Middle frontal gyrus (tissue), 1 donor: ENCODE data around the gene TUT4.

Experiments used
- DNase-seq: peaks from one replicate; pipeline ENCODE4 v3.0.0-alpha.2; 2015; ENCODE audit warnings: low spot score; ENCODE audit errors: extremely low spot score

Gene TUT4

DNA sequence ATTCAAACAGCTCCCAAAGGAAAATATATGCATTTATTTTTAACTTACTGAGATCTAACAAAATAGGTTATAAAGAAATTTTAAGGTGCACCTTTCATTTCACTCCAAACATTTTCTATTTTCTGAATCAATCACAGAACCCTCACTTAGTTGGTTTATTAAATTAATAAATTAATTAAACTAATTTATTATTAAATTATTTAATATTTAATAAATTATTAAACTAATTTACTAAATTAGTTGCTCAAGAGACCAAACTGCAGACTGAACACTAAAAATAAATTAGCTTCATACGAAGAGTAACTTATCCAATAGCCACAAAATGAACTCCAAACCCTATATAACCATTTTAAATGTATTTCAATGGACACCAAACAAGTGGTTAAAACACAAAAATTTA lies 80.5 kb downstream of the TUT4 start:
- DNase-seq: no peak

DNA sequence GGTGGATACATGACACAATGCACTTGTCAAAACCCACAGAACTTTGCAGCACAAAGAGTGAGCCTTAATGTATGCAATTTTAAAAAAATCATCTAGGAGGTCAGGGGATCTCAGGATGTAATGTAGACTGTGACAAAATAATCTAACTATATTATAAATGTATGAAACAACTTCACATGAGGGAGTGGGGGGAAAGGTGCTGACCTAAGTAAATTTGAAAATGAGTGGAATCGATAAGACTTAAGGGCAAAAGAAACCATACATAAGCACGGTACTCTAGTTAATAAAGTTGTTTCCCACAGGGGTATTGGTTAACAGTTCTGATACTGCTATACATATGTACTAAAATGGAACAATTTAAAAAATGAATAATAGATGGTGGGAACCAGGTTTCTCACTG lies 83.8 kb downstream of the TUT4 start:
- DNase-seq: no peak

DNA sequence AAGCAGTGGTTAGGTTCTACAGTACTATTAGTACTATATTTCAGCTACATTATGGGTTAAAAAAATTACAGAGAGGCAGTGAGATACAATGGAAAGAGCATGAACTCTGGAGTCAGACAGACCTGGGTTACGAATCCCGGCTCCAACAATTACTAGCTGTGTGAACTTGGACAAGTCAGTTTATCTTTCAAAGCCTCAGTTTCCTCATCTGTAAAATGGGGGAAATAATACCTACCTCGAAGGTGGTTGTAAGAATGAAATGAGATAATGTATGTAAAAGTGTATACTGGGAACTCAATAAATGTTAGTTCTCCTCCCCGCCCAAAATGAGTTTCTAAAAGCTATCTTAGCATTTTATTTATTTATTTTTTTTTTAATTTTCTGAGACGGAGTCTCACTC lies 89.0 kb downstream of the TUT4 start:
- DNase-seq: no peak

DNA sequence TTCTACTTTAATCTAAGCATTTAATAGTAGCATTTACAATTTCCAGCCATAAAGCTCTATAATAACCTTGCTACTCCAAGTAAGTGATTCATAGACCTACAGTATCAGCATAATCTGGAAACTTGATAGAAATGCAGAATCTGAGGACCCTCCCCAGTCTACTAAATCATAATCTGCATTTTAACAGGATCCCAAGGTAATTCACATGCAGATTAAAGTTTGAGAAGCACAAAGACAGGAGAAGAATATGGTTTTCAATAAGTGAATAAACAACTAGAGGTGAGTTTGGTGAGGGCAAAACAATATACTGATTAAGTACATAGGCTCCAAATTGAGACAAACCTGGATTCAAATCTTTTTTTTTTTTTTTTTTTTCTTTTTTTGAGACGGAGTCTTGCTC lies 91.1 kb downstream of the TUT4 start:
- DNase-seq: no peak

DNA sequence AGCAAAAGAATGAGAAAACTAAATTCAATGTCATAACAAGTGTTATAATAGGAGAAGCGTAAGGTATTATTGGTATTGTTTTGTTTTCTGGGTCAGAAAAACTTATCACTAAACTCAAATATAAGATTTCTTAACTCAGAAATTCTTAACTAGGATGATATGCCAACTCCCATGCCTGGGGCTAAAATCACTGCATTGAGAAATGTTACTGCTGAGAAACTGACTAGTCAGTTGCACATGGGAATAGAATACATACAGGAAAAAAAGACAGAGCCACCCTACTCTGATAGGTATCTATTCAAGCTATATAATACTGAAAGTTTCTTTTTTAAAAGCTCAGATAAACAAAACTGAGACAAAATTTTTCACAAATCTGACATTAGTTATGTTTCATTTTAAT lies 92.2 kb downstream of the TUT4 start:
- no peak for DNase-seq

DNA sequence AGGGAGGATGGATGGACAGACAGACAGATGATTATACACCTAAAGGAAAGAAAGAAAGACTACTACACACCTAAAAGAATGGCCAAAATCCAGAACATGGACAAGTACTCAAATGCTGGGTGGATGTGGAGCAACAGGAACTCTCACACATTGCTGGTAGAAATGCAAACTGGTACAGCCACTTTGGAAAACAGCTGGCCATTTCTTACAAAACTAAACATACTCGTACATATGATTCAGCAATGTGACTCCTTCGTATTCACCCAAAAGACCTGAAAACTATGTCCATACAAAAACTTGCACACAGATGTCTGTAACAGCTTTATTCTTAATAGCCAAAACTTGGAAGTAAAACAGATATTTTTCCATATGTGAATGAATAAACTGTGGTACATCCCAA lies 97.2 kb downstream of the TUT4 start:
- DNase-seq: no peak

DNA sequence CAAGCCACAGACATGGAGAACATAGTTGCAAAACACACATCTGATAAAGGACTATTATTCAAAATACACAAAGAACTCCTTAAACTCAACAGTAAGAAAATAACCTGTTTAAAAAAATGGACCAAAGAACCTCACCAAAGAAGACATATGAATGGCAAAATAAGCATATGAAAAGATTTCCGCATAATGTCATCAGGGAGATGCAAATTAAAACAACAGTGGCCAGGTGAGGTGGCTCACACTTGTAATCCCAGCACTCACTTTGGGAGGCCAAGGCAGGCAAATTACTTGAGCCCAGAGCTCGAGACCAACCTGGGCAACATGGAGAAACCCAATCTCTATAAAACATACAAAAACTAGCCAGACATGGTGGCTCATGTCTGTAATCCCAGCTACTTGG lies 98.1 kb downstream of the TUT4 start:
- no peak for DNase-seq

DNA sequence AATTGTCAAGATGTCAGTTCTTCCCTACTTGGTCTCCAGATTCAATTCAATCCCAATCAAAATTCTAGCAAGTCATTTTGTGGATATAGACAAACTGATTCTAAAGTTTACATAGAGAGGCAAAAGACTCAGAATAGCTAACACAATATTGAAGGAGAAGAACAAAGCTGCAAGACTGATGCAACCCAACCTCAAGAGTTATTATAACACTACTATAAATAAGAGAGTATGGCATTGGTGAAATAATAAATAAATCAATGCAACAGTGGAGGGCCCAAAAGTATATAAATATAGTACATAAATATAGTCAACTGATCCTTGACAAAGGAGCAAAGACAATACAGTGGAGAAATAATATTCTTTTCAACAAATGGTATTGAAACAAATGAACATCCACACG lies 98.8 kb downstream of the TUT4 start:
- DNase-seq: no peak

DNA sequence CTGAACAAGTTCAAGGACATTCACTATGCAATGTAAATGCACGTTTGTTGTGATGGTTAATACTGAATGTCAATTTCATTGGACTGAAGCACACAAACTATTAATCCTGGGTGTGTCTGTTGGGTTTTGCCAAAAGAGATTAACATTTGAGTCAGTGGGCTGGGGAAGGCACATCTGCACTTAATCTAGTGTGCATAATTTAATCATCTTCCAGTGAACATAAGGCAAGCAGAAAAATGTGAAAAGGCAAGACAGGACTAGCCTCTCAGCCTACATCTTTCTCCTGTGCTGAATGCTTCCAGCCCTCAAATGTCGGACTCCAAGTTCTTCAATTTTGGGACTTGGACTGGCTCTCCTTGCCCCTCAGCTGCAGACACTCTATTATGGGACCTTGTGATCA lies 108.4 kb downstream of the TUT4 start:
- DNase-seq: no peak

DNA sequence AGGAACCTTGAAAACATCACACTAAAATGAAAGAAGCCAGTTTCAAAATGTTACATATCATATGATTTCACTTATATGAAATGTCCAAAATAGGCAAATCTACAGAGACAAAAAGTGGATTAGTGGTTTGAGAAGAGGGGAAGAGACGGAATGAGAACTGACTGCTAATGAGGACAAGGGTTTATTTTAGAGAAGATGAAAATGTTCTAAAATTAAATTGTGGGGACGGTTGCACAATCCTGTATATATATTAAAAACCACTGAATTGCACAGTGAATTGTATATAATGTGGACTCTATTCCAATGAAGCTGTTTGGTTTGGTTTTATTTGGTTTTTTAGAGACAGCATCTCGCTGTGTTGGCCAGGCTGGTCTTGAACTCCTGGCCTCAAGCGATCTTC lies 112.9 kb downstream of the TUT4 start:
- DNase-seq: no peak

DNA sequence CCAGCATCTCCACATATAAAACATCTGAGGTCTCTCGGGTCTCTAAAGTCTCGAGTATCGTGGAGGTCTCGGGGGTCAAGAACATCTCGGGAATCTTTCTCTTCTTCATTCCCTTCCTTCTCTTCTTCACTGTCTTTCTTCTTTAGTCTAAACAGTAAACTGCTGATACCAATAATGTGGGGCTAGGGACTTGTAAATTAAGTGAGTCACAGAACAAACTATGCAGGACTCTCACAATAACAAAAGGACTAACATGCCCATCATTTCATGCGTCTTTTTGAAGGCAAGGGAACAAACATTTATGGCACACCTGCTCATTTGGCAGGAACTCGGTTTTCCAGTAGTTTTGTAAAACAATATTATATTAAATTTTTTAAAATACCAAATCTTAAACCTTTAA lies 116.1 kb downstream of the TUT4 start:
- DNase-seq: no peak

DNA sequence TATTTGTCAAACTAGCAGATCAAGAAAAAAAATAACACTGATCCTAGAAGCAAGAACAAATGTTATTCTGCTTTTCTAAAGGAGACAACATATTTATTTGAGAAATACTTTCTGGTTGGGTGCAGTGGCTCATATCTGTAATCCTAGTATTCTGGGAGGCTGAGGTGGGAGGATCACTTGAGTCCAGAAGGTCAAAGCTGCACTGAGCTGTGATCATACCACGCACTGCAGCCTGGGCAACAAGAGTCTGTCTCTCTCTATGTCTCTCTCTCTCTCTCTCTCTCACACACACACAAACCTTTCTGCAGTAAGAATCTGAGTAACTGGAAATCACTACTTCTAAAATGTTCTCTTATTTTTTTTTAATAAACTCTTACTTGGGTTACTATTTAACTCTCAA lies 117.2 kb downstream of the TUT4 start:
- no peak for DNase-seq

DNA sequence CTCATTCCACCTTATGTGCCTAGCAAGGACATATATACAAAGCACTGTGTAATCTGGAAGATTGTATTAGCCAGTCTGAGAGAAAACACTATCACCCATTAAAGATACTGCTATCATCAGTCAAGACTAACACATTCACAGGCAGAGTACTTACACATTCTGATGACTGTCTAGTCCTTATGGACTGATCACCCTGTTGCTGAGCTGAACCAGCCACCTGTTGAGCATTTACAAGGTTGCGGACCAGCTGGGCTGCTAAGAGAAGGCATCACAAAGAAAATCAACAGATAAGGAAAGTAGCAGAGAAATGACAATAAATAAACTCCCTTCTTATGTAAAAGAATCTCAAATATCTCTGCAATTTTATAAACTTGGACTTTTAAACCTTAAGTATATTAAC lies 117.7 kb downstream of the TUT4 start:
- DNase-seq: no peak

DNA sequence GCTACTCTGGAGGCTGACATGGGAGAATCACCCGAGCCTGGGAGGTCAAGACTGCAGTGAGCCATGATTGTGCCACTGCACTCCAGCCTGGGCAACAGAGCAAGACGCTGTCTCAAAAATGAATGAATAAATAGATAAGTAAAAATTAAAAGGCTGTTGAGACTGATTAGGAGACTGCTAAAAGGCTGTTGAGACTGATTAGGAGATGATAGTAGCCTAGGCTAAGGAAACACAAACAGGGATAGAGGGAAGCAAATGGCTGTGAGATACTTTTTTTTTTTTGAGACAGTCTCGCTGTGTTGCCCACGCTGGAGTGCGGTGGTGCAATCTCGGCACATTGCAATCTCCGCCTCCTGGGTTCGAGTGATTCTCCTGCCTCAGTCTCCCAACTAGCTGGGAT lies 120.1 kb downstream of the TUT4 start:
- DNase-seq: no peak

DNA sequence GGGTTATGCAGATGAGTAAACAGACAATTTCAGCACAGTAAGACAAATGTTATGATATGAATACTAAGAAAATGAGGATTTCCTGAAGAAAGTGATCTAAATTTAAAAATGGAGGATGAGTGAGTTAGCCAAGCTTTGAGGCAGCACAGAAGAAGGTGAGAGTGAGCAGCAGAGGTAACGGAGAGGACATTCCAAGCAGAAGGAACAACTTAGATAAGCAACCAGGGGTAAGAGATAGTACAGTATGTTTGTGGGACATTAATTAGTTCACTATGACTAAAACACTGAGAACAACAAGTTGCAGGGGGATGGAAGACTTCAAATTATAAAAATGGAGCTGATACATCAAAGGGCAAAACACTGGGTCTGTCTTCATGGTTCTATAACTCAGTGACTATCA lies 125.7 kb downstream of the TUT4 start:
- DNase-seq: no peak

DNA sequence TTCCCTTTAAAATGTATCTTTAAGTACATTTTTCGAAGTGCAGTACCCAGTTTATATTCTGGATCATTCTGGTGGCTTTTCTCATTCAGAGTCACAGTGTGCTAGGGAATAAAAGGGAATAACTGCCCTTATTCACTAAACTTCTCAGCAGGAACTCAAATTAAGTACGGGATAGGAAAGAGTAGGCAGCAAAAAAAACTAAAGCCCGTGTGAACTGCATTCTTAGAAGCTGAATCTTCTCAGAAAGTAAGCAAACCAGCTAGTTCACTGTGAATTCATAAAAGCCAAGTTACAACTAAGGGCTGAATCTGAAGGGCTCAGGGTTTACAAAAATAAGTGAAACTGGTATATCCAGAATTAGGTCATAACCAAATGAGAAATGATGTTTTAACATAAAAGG lies 126.5 kb downstream of the TUT4 start:
- no peak for DNase-seq

DNA sequence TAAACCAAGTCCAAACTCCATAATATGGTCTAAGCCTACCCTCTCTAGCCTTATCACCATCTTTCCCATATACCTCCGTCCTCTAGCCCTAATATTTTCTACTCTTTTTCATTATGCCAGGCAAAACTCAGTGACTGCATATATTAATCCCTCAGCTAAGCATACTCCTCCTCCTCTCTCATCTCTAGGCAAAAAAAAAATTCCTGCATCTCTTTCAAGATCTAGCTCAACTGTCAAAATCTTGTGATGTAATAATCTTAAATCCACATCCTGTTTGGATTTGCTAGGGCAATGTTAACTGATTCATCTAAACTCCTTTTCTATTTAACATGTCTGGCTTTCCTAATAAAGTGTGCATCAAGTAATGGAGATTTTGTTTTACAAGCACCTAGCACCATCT lies 128.1 kb downstream of the TUT4 start:
- no peak for DNase-seq

DNA sequence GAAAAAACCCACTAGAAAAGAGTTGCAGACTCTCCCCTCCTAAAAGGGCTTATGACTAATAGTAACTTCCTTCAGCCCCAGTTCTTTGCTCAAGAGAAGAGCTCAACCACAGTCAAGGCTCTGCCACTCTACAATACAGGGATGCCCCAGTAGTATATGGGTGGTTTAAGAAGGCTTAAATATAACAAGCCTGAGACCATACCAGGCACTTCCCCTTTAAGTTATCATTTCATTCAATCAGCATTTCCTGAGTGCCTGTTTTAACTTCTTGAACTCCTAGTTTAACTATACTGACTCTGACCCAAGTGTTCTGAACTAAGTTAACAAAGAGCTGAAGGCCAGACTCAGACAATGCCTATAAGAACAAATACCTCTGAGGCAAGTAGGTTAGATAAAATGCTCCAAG lies 128.7 kb downstream of the TUT4 start:
- no peak for DNase-seq

DNA sequence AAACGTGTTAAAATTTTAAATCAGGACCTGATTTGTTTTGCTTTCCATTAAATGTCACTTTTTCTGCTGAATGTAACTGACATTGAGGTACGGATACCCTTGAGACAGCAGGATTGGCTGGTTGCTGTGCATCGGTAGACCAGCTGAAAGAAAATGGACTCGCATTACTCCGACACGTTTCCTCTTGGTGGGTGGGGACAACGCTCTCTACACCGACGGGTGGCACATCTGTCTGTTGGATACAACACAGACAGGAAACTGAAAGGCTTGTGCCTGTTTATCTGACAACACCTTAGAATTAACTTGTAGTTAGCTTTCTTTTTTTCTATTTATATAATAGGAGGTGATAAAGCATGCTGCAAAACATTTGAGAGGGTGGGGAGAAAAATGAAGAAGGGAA lies 129.1 kb downstream of the TUT4 start:
- no peak for DNase-seq

DNA sequence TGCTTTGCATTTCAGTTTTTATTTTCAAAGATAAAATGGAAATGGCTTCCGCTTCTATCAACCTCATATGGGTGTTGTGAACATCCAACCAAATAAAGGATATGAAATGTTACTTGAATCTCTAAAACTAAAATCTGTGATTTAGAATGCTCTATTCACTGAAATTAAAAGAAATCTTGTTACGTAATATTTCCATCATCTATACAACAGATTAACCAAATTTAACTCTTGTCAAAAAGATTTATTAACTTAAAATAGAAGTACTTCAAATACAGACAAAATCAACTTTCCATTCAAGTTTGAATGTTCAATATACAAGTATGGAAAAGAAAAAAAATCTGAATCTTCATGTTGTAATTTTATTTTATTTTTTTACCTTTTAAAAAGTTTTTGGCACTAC lies 129.8 kb downstream of the TUT4 start:
- no peak for DNase-seq

DNA sequence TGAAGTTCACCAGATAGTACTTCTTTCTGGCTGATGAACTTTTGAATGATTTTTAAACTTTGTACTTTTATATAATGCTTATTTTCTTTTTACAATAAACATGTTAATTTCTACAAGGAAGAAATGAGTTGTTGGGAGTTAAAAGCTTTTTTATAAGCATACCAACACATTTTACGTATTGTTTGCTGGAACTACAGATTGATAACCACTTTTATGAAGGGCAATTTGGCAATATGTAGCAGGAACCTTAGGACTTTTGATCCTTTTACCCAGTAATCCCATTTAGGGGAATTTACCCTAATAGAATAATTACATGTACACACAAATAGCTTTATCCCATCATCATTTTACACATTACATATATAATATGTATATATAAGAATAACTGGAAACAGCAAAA lies 132.2 kb downstream of the TUT4 start:
- no peak for DNase-seq

DNA sequence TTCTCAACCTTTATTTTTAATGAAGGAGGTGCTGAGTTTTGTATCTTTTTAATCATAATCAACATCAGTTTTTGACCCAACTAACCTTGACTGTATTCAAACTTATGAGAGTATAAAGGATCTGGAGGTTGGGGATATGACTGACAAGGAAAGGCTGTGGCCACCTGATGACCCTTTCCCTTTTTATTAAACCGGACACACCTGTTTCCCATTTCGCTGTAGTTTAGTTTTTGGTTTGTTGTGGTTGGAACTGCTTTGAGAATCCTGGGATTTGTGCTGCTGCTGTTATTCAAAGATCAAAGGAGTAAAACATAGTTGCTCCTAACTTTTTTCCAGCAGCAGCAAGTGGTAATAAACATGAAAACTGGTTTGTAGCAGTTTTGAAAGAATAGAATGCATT lies 136.1 kb downstream of the TUT4 start:
- DNase-seq: no peak

DNA sequence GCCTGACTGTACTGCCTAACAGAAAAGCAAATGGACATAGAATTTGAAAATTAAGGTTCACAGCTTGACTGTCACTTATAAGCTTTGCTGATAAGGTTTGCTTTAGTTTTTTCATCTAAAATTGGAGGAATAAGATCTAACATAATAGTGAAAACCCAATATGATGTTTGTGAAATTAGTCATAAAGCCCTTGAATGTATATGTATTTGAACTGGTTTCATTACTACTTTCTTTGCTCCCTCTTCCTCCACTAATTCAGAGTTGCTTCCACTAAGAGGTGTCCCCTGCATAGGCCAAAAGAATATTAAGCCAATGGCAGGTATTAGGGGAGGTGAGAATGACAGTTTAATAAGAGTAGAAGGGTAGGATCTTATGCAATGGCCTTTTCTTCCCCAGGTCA lies 137.9 kb downstream of the TUT4 start:
- DNase-seq: no peak

DNA sequence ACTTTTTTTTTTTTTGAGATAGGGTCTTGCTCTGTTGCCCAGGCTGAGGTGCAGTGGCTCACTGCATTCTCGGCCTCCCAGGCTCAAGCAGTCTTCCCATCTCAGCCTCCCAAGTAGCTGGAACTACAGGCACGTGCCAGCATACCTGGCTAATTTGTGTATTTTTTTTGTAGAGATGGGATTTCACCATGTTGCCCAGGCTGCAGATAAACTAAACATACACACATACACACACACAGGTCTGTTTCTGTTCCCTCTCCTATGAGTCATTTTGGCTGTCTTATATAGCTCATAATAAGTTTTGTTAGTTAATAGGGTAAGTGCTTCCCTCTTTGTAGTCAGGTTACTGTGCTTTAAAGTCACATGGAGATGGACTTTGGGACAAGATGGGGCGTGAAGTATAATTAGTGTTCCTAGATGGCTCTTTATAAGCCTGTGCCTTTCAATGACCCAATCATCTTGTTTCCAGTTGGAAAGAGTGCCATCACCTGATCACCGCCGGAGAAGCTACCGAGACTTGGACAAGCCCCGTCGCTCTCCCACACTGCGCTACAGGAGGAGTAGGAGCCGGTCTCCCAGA lies 139.4 kb downstream of the TUT4 start:
- DNase-seq: no peak
